GM21717 (cell line): ENCODE measurements around the gene PAAF1.
A peak's percentile ranks its signal among the peaks of the same experiment; 100 is the strongest.

Source experiments
- ATAC-seq: cut with Tn5 transposase; IDR thresholded peaks from one replicate; pipeline ENCODE4 v1.9.1; 2021; ENCODE audit warnings: mild to moderate bottlenecking, moderate library complexity; ENCODE audit not compliant: unreplicated experiment

Gene PAAF1

GRCh38 chr11:73944085-73944484, 67.3 kb downstream of the PAAF1 start:
- ATAC-seq = no peak

- no peak for ATAC-seq
These were observed 68.1 kb downstream of the PAAF1 start for GRCh38 chr11:73944901-73945300.

GRCh38 chr11:73945396-73945795, 68.6 kb downstream of the PAAF1 start:
- ATAC-seq = no peak

- no peak for ATAC-seq
These were observed 70.1 kb downstream of the PAAF1 start for GRCh38 chr11:73946798-73947458.

- no peak for ATAC-seq
These were observed 72.4 kb downstream of the PAAF1 start for GRCh38 chr11:73949246-73949645.

GRCh38 chr11:73949912-73950311, 73.1 kb downstream of the PAAF1 start:
- ATAC-seq = no peak

GRCh38 chr11:73950869-73951710, 74.3 kb downstream of the PAAF1 start, which contains the start of gene DNAJB13:
Gene DNAJB13 (plus strand): TSS chr11:73951026. CDS start chr11:73951070, 44 bp downstream.
- ATAC-seq = peak; percentile 52

GRCh38 chr11:73951797-73952196, 75.0 kb downstream of the PAAF1 start:
- no peak for ATAC-seq

GRCh38 chr11:73956876-73957653, 80.3 kb downstream of the PAAF1 start:
- ATAC-seq = no peak

- ATAC-seq = no peak
These were observed 81.0 kb downstream of the PAAF1 start for GRCh38 chr11:73957654-73958361.

GRCh38 chr11:73958521-73959141, 81.8 kb downstream of the PAAF1 start:
- ATAC-seq = no peak

- no peak for ATAC-seq
These were observed 84.5 kb downstream of the PAAF1 start for GRCh38 chr11:73961321-73961720.

- ATAC-seq = no peak
These were observed 85.4 kb downstream of the PAAF1 start for GRCh38 chr11:73962101-73962705.

GRCh38 chr11:73963861-73964260, 87.1 kb downstream of the PAAF1 start:
- ATAC-seq = no peak

GRCh38 chr11:73965076-73965763, 88.4 kb downstream of the PAAF1 start:
- no peak for ATAC-seq

- no peak for ATAC-seq
These were observed 88.9 kb downstream of the PAAF1 start for GRCh38 chr11:73965764-73966121.

- ATAC-seq = no peak
These were observed 91.7 kb downstream of the PAAF1 start for GRCh38 chr11:73968356-73968966.

GRCh38 chr11:73969091-73969490, 92.3 kb downstream of the PAAF1 start:
- ATAC-seq = no peak
